HepG2 (cell line): ENCODE measurements around the gene FAM3B.

ENCODE experiments used
- CTCF ChIP-seq: sonication (generic); formaldehyde crosslinking; IDR thresholded peaks from 2 replicates; pipeline ENCODE4 v1.5.0; 2020; ENCODE audit warnings: mild to moderate bottlenecking, missing genetic modification reagents, moderate library complexity
- HNRNPL ChIP-seq: fragments of 200-400 bp; formaldehyde crosslinking; IDR thresholded peaks from 2 replicates; pipeline ENCODE4 v1.6.1; 2017; ENCODE audit warnings: mild to moderate bottlenecking, low read depth, low read length
- HOXA5 ChIP-seq: sonication (generic); formaldehyde crosslinking; IDR thresholded peaks from 2 replicates; pipeline ENCODE4 v1.4.0; 2020; ENCODE audit warnings: missing genetic modification reagents
- MAX ChIP-seq: IDR thresholded peaks from 2 replicates; pipeline ENCODE4 v1.6.1; 2012; ENCODE audit warnings: inconsistent platforms
- NFIC ChIP-seq: IDR thresholded peaks from 2 replicates; pipeline ENCODE4 v1.6.1; 2012; ENCODE audit warnings: mild to moderate bottlenecking, low read length, inconsistent platforms

GRCh38 chr21:41361053-41361785 is 44.6 kb downstream of the FAM3B start:
- peak; percentile 79; the same call in 1 of the 2 replicates for TF ChIP-seq HNRNPL
- TF ChIP-seq HOXA5 (CRISPR knock-in tag), result no peak
- no peak for TF ChIP-seq NFIC
- TF ChIP-seq MAX, result peak; percentile 76
- TF ChIP-seq CTCF (CRISPR knock-in tag), result no peak
